Liver (tissue), 9 donors: ENCODE data around the gene AVL9. TPM values are rescaled to one million over a fixed set of nuclear protein-coding genes. Genes with fewer than 3 reads are reported as not detected.

Experiments used
- DNase-seq: peaks from one replicate; pipeline ENCODE4 v3.0.0-alpha.2; 2017; ENCODE audit warnings: low spot score
- H3K27ac ChIP-seq, 2 donors: one replicate each; pipeline ENCODE4 v1.7.0; 2013; ENCODE audit warnings: inconsistent platforms in 2 of 2, low read length in 2 of 2, control low read depth in 1 of 2, low read depth in 1 of 2, mild to moderate bottlenecking in 1 of 2
- H3K27me3 ChIP-seq, 4 donors: one replicate each; pipeline versions ENCODE4 v1.6.1 to v1.7.0; 2013; ENCODE audit warnings: low read length in 3 of 4, inconsistent platforms in 1 of 4, mild to moderate bottlenecking in 1 of 4, moderate library complexity in 1 of 4; ENCODE audit not compliant: control insufficient read depth in 4 of 4, insufficient read depth in 4 of 4
- H3K36me3 ChIP-seq, 4 donors: one replicate each; pipeline versions ENCODE4 v1.6.1 to v1.7.0; 2013; ENCODE audit warnings: low read length in 3 of 4, mild to moderate bottlenecking in 3 of 4, low read depth in 1 of 4, moderate library complexity in 1 of 4; ENCODE audit not compliant: control insufficient read depth in 4 of 4, insufficient read depth in 3 of 4
- H3K4me1 ChIP-seq, 4 donors: one replicate each; pipeline versions ENCODE4 v1.6.1 to v1.7.0; 2013; ENCODE audit warnings: low read length in 3 of 4, mild to moderate bottlenecking in 3 of 4, moderate library complexity in 1 of 4; ENCODE audit not compliant: control insufficient read depth in 4 of 4, insufficient read depth in 4 of 4
- H3K4me3 ChIP-seq, 3 donors: one replicate each; pipeline versions ENCODE4 v1.6.1 to v1.7.0; 2013; ENCODE audit warnings: low read length in 3 of 3, control low read depth in 1 of 3, low read depth in 1 of 3, mild to moderate bottlenecking in 1 of 3
- H3K9ac ChIP-seq, 2 donors: one replicate each; pipeline ENCODE4 v1.7.0; 2013; ENCODE audit warnings: low read length in 2 of 2, mild to moderate bottlenecking in 2 of 2, moderate library complexity in 2 of 2, control low read depth in 1 of 2, low read depth in 1 of 2
- H3K9me3 ChIP-seq, 4 donors: one replicate each; pipeline versions ENCODE4 v1.6.1 to v1.7.0; 2013; ENCODE audit warnings: low read length in 3 of 4; ENCODE audit not compliant: control insufficient read depth in 4 of 4
- ATF3 ChIP-seq: IDR thresholded peaks from 2 replicates; pipeline ENCODE4 v1.6.1; 2016; ENCODE audit warnings: antibody characterized with exemption
- CTCF ChIP-seq: fragments of 150-350 bp; IDR thresholded peaks from 2 replicates; pipeline ENCODE4 v1.5.1; 2017; ENCODE audit warnings: improper control_type of control experiment, low read depth, low read length; ENCODE audit not compliant: missing input control
- EGR1 ChIP-seq, 2 donors: IDR thresholded peaks; 2 replicates each; pipeline ENCODE4 v1.6.1; 2016 to 2018; ENCODE audit warnings: antibody characterized with exemption in 2 of 2, low read depth in 2 of 2
- FOXA1 ChIP-seq: IDR thresholded peaks from 2 replicates; pipeline ENCODE4 v1.6.1; 2016; ENCODE audit warnings: antibody characterized with exemption
- FOXA2 ChIP-seq: IDR thresholded peaks from 2 replicates; pipeline ENCODE4 v1.6.1; 2016; ENCODE audit warnings: antibody characterized with exemption
- GABPA ChIP-seq, 2 donors: IDR thresholded peaks in 1 of 2; conservative IDR thresholded peaks in 1 of 2; 2 replicates each; pipeline ENCODE4 v1.6.1; 2016; ENCODE audit warnings: antibody characterized with exemption in 2 of 2, mild to moderate bottlenecking in 1 of 2, moderate library complexity in 1 of 2
- HNF4A ChIP-seq, 2 donors: conservative IDR thresholded peaks; 2 replicates each; pipeline ENCODE4 v1.6.1; 2016; ENCODE audit warnings: antibody characterized with exemption in 2 of 2, mild to moderate bottlenecking in 2 of 2
- HNF4G ChIP-seq: IDR thresholded peaks from 2 replicates; pipeline ENCODE4 v1.6.1; 2016; ENCODE audit warnings: antibody characterized with exemption
- MAX ChIP-seq: IDR thresholded peaks from 2 replicates; pipeline ENCODE4 v1.6.1; 2016; ENCODE audit warnings: antibody characterized with exemption
- REST ChIP-seq: IDR thresholded peaks from 2 replicates; pipeline ENCODE4 v1.6.1; 2016; ENCODE audit warnings: antibody characterized with exemption, mild to moderate bottlenecking
- RXRA ChIP-seq, 2 donors: IDR thresholded peaks; 2 replicates each; pipeline ENCODE4 v1.6.1; 2017 to 2018; ENCODE audit warnings: antibody characterized with exemption in 2 of 2, mild to moderate bottlenecking in 1 of 2
- SP1 ChIP-seq: IDR thresholded peaks from 2 replicates; pipeline ENCODE4 v1.6.1; 2018; ENCODE audit warnings: antibody characterized with exemption, mild to moderate bottlenecking
- TAF1 ChIP-seq: conservative IDR thresholded peaks from 2 replicates; pipeline ENCODE4 v1.6.1; 2016; ENCODE audit warnings: antibody characterized with exemption, mild to moderate bottlenecking
- YY1 ChIP-seq: IDR thresholded peaks from 2 replicates; pipeline ENCODE4 v1.6.1; 2016; ENCODE audit warnings: antibody characterized with exemption, mild to moderate bottlenecking
- ZBTB33 ChIP-seq: IDR thresholded peaks from 2 replicates; pipeline ENCODE4 v1.6.1; 2016; ENCODE audit warnings: antibody characterized with exemption
- WGBS: extraction: QIAGEN DNeasy Blood & Tissue Kit; methylation state at CpG from one replicate; pipeline ENCODE4 v1.1.7; 2013; 5-methylcytosine and 5-hydroxymethylcytosine counted together
- polyA plus RNA-seq, 2 donors: library from polyadenylated mRNA; stranded (reverse) in 1 of 2; unstranded in 1 of 2; fragments of 200-250 nt in 1 of 2; fragments of >200 nt in 1 of 2; fragmentation: Nextera tagmentation in 1 of 2; extraction: Ambion mirVana in 1 of 2; gene quantifications; one replicate each; pipeline versions ENCODE4 v1.2.1 to v1.2.3, GENCODE V29; 2013 to 2015
- total RNA-seq, 2 donors: library from RNA; depleted of rRNA; stranded (reverse); fragments of >200 nt; gene quantifications; one replicate each; pipeline ENCODE4 v1.2.3, GENCODE V29; 2014
- donor health status: healthy.
- donor health status: healthy.
- donor health status: healthy.
- donor health status: healthy.
- donor health status: healthy.

AVL9 gene
- total and polyA plus RNA-seq, 4 donors: 5.5 to 18.5 (median 11.6) TPM

GRCh38 chr7:32519763-32520162 lies 24.5 kb downstream of the AVL9 start:
- no peak for DNase-seq
- no peak overlapping the region for H3K9ac ChIP-seq

More at GRCh38 chr7:32519763-32520162, 24.5 kb downstream of the AVL9 start:
- Histone ChIP-seq H3K36me3 (peaks cover 0 to 2% (median 0%) of the 10 kb centered on the region in 4 donors), H3K9me3 (peaks cover 0 to 3% (median 0%) of the 10 kb centered on the region in 4 donors), H3K27ac (no peak overlapping the region), H3K4me1 (peaks cover 0 to 2% (median 0%) of the 10 kb centered on the region in 4 donors), H3K27me3 (no peaks in the 10 kb centered on the region), H3K4me3 (no peak overlapping the region)
- TF ChIP-seq HNF4A (conservative IDR thresholded peaks at IDR 0.05) (no peak), FOXA1 (no peak), YY1 (no peak), SP1 (no peak), TAF1 (no peak), REST (no peak), FOXA2 (no peak), MAX (no peak), ZBTB33 (no peak), CTCF (no peak), GABPA (IDR thresholded peaks at IDR 0.05 in 1 of 2, conservative IDR thresholded peaks at IDR 0.05 in 1 of 2) (no peak), EGR1 (IDR thresholded peaks at IDR 0.05; ENCODE audit: low read depth in 2 of 2) (no peak), ATF3 (no peak), HNF4G (no peak), RXRA (IDR thresholded peaks at IDR 0.05) (no peak)
- WGBS: 95% methylated on average over 2 of the region's 2 CpGs
